OCI-LY1 (cell line): ENCODE results near the gene MED13L.

Source experiments
- H2AFZ ChIP-seq: fragments of 200-600 bp; sonication (generic), shearing (Covaris generic); 2 replicates; pipeline ENCODE4 v1.6.0; 2014; ENCODE audit warnings: antibody characterized with exemption, mild to moderate bottlenecking, low read length
- H3F3A ChIP-seq: fragments of 200-600 bp; sonication (generic), shearing (Covaris generic); 2 replicates; pipeline ENCODE4 v1.6.0; 2014; ENCODE audit warnings: mild to moderate bottlenecking, antibody characterized with exemption, low read length, moderate library complexity; ENCODE audit not compliant: insufficient read depth
- H3K27ac ChIP-seq: fragments of 200-600 bp; sonication (generic); 2 replicates; pipeline ENCODE4 v1.5.1; 2014; ENCODE audit warnings: low read length, mixed run types, mild to moderate bottlenecking, low read depth; ENCODE audit not compliant: poor library complexity, severe bottlenecking
- H3K27me3 ChIP-seq: fragments of 200-600 bp; sonication (generic); 2 replicates; pipeline ENCODE4 v1.6.0; 2014; ENCODE audit warnings: antibody characterized with exemption, mild to moderate bottlenecking, low read length, moderate library complexity; ENCODE audit not compliant: insufficient read depth
- H3K36me3 ChIP-seq: fragments of 200-600 bp; sonication (generic); 2 replicates; pipeline ENCODE4 v1.6.1; 2014; ENCODE audit warnings: mild to moderate bottlenecking, antibody characterized with exemption, low read length, moderate library complexity, mixed read lengths; ENCODE audit not compliant: insufficient read depth
- H3K4me1 ChIP-seq: fragments of 200-600 bp; sonication (generic); 2 replicates; pipeline ENCODE4 v1.5.1; 2014; ENCODE audit warnings: mild to moderate bottlenecking, low read length, moderate library complexity; ENCODE audit not compliant: insufficient read depth, severe bottlenecking
- H3K4me2 ChIP-seq: fragments of 200-600 bp; sonication (generic), shearing (Covaris generic); 2 replicates; pipeline ENCODE4 v1.6.1; 2014; ENCODE audit warnings: low read length
- H3K4me3 ChIP-seq: fragments of 200-600 bp; sonication (generic); 2 replicates; pipeline ENCODE4 v1.5.1; 2014; ENCODE audit warnings: low read length, low read depth, mild to moderate bottlenecking, mixed read lengths; ENCODE audit not compliant: poor library complexity, severe bottlenecking
- H3K79me2 ChIP-seq: fragments of 200-600 bp; shearing (Covaris generic); 2 replicates; pipeline ENCODE4 v1.6.1; 2016; ENCODE audit warnings: mixed run types, low read length, mixed read lengths; ENCODE audit not compliant: insufficient read depth
- H3K9ac ChIP-seq: fragments of 200-600 bp; sonication (generic), shearing (Covaris generic); 2 replicates; pipeline ENCODE4 v1.6.1; 2014; ENCODE audit warnings: mild to moderate bottlenecking, low read length, mixed read lengths
- H3K9me2 ChIP-seq: fragments of 200-600 bp; sonication (generic), shearing (Covaris generic); 2 replicates; pipeline ENCODE4 v1.6.1; 2014; ENCODE audit warnings: low read depth, mild to moderate bottlenecking, low read length, mixed read lengths
- H3K9me3 ChIP-seq: fragments of 200-600 bp; shearing (Covaris generic); 2 replicates; pipeline ENCODE4 v1.6.1; 2014; ENCODE audit warnings: low read length, mixed read lengths
- H4K20me1 ChIP-seq: fragments of 200-600 bp; sonication (generic), shearing (Covaris generic); 2 replicates; pipeline ENCODE4 v1.6.0; 2016; ENCODE audit warnings: mild to moderate bottlenecking, low read length; ENCODE audit not compliant: insufficient read depth
- EZH2 ChIP-seq: fragments of 200-600 bp; sonication (generic), shearing (Covaris generic); IDR thresholded peaks from 2 replicates; pipeline ENCODE4 v1.8.0; 2017; ENCODE audit warnings: borderline replicate concordance, mixed run types, mild to moderate bottlenecking, antibody characterized with exemption, low read length, moderate library complexity, mixed read lengths
- TF ChIP-seq, protein P1 (sequence below): fragments of 200-600 bp; sonication (generic), shearing (Covaris generic); IDR thresholded peaks from 2 replicates; pipeline ENCODE4 v1.5.1; 2017; ENCODE audit warnings: mild to moderate bottlenecking, antibody characterized with exemption, low read length, moderate library complexity, mixed read lengths

Gene MED13L

DNA sequence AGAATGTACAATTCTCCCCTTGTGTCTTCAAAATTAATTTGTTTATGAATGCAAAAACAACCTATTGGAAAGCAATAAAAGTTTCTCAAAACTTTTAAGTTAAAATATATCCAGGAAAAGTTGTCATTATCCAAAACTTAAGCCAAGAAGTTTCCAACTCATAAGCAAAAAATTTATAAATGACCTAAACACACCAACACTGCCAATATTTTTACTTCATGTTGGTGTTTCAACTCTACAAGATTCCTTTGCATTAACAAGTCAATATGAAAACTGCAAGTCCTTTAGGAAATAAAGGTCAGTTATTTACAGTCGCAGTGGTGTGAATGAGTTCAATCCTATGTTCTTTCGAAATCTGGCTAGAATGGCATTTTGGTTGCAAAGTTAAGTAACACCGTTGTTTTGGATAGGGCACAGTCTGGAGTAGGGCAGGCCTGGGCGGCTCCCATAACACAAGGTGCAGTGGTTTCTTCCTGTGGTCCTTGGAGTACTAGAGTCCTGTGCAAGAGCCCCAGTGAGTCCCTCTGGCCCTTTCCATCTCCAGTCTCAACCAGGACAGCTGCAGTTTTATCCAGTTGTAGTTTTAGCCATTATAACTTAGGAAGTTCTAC lies 151.4 kb downstream of the MED13L start:
- Histone ChIP-seq H3K4me2 (no peak overlapping the region), H3F3A (no peaks in the 10 kb centered on the region), H4K20me1 (0 out of 2 replicates have a peak, but pooled peaks cover 2% of the 10 kb centered on the region), H3K9me3 (no peaks in the 10 kb centered on the region), H3K27ac (no peak overlapping the region), H3K27me3 (no peaks in the 10 kb centered on the region), H3K4me1 (peaks cover 35% of the 10 kb centered on the region), H3K36me3 (no peaks in the 10 kb centered on the region), H2AFZ (no peak overlapping the region), H3K9ac (no peak overlapping the region), H3K9me2 (no peaks in the 10 kb centered on the region), H3K4me3 (no peak overlapping the region), H3K79me2 (no peaks in the 10 kb centered on the region)
- TF ChIP-seq, protein P1, sequence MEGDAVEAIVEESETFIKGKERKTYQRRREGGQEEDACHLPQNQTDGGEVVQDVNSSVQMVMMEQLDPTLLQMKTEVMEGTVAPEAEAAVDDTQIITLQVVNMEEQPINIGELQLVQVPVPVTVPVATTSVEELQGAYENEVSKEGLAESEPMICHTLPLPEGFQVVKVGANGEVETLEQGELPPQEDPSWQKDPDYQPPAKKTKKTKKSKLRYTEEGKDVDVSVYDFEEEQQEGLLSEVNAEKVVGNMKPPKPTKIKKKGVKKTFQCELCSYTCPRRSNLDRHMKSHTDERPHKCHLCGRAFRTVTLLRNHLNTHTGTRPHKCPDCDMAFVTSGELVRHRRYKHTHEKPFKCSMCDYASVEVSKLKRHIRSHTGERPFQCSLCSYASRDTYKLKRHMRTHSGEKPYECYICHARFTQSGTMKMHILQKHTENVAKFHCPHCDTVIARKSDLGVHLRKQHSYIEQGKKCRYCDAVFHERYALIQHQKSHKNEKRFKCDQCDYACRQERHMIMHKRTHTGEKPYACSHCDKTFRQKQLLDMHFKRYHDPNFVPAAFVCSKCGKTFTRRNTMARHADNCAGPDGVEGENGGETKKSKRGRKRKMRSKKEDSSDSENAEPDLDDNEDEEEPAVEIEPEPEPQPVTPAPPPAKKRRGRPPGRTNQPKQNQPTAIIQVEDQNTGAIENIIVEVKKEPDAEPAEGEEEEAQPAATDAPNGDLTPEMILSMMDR = no peak
- no peak for TF ChIP-seq EZH2

DNA sequence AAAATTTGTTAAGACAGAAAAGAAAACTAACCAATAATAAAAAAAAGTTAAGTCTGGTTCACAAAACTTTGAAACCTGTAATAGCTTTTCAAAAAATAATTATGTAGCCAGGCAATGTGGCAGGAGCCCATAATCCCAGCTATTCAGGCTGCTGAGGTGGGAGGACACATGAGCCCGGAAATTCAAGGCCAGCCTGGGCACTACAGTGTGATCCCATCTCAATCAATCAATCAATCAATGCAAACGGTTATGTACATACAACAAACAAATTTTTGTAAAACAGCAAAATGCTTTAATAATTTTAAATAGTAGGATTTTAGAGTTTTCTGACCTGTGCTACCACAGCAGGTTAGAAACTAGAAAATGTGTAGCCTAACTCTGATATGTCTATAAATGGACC lies 152.4 kb downstream of the MED13L start:
- no peak for TF ChIP-seq EZH2
- TF ChIP-seq, protein P1 = no peak
- H3K4me1 ChIP-seq = peaks cover 35% of the 10 kb centered on the region

DNA sequence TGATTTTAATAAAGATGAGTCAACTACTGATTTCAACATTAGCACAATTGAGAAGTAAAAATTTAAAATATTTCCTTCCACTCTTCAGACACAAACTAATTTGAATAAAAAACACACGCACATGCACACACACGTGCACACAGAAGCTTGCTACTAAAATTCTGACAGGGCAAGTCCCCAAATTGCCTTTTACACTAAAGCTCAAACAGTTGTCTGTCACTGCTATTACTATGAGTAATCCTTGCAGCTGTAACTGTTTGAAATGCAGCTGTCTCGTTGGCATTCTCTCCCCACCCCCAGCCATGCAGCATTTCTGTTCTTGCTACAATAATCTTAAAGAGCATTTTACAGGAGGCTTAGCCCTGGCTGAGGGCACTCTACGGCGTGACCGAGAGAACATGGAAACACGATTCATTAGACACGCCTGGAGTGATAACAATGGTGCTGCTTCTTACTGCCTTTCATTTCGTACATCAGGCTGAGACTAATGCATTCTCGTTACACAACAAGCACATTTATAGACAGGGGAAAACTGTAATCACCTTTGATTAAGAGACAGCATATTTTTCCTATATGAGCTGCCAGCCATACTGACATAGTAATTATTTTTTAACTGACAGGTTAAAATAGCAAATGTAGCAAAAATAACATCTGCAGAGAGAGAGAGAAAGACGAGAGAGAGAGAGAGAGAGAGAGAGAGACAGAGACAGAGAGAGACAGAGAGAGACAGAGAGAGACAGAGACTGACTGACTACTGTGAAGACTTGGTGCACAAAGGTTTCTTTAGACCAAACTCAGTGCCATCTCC lies 153.8 kb downstream of the MED13L start:
- H3K4me3 ChIP-seq = peak overlapping the region; percentile 48
- peak overlapping the region; percentile 31; the same call in 1 of the 2 replicates for H3K9ac ChIP-seq
- H3K9me2 ChIP-seq = no peaks in the 10 kb centered on the region
- TF ChIP-seq, protein P1 = no peak
- peak overlapping the region; percentile 69 for H3K27ac ChIP-seq
- no peaks in the 10 kb centered on the region for H3K9me3 ChIP-seq
- H3F3A ChIP-seq = no peaks in the 10 kb centered on the region
- H3K27me3 ChIP-seq = no peaks in the 10 kb centered on the region
- no peak overlapping the region for H2AFZ ChIP-seq
- H3K79me2 ChIP-seq = no peaks in the 10 kb centered on the region
- no peaks in the 10 kb centered on the region for H4K20me1 ChIP-seq
- peaks cover 35% of the 10 kb centered on the region for H3K4me1 ChIP-seq
- H3K4me2 ChIP-seq = peak overlapping the region; percentile 64
- H3K36me3 ChIP-seq = no peaks in the 10 kb centered on the region

More for the DNA sequence above, 152.4 kb downstream of the MED13L start:
- H3K36me3 ChIP-seq = no peaks in the 10 kb centered on the region
- no peaks in the 10 kb centered on the region for H3K79me2 ChIP-seq
- 0 out of 2 replicates have a peak, but pooled peaks cover 2% of the 10 kb centered on the region for H4K20me1 ChIP-seq
- no peaks in the 10 kb centered on the region for H3K27me3 ChIP-seq
- no peak overlapping the region for H3K4me3 ChIP-seq
- no peaks in the 10 kb centered on the region for H3K9me3 ChIP-seq
- H3K4me2 ChIP-seq = no peak overlapping the region
- no peak overlapping the region for H3K9ac ChIP-seq
- no peaks in the 10 kb centered on the region for H3K9me2 ChIP-seq
- no peak overlapping the region for H3K27ac ChIP-seq
- H2AFZ ChIP-seq = no peak overlapping the region
- no peaks in the 10 kb centered on the region for H3F3A ChIP-seq
